WTC11 (cell line): Measurements from ENCODE around the gene SNRPB2.

Experiments used
- ATF1 ChIP-seq: sonication (generic); formaldehyde crosslinking; IDR thresholded peaks from 2 replicates; pipeline ENCODE4 v1.8.1; 2023; ENCODE audit warnings: mild to moderate bottlenecking, moderate library complexity, missing genetic modification reagents
- EMX1 ChIP-seq: fragments of 250-450 bp; sonication (Bioruptor Pico); IDR thresholded peaks from 2 replicates; pipeline ENCODE4 v1.8.0; 2021; ENCODE audit warnings: mild to moderate bottlenecking
- GRHL2 ChIP-seq: fragments of 250-450 bp; sonication (Bioruptor Pico); IDR thresholded peaks from 2 replicates; pipeline ENCODE4 v1.8.0; 2022; ENCODE audit warnings: mild to moderate bottlenecking, moderate library complexity; ENCODE audit not compliant: insufficient replicate concordance, severe bottlenecking
- SMAD3 ChIP-seq: sonication (generic); formaldehyde crosslinking; IDR thresholded peaks from 2 replicates; pipeline ENCODE4 v1.8.0; 2022; ENCODE audit warnings: missing genetic modification reagents, mild to moderate bottlenecking, borderline replicate concordance
- SMAD4 ChIP-seq: sonication (generic); formaldehyde crosslinking; IDR thresholded peaks from 2 replicates; pipeline ENCODE4 v1.8.0; 2022; ENCODE audit warnings: mild to moderate bottlenecking, missing genetic modification reagents
- TP53 ChIP-seq: sonication (generic); formaldehyde crosslinking; IDR thresholded peaks from 2 replicates; pipeline ENCODE4 v1.8.1; 2023; ENCODE audit warnings: mild to moderate bottlenecking, missing genetic modification reagents
- TF ChIP-seq, protein P1 (sequence below): fragments of 200-600 bp; IDR thresholded peaks from 2 replicates; pipeline ENCODE4 v1.8.0; 2022; ENCODE audit warnings: antibody characterized with exemption
- TF ChIP-seq, protein P2 (sequence below): sonication (generic); formaldehyde crosslinking; conservative IDR thresholded peaks from 2 replicates; pipeline ENCODE4 v1.8.1; 2023; ENCODE audit warnings: mild to moderate bottlenecking, low read depth, missing genetic modification reagents, moderate library complexity
- TF ChIP-seq, protein P3 (sequence below): sonication (generic); formaldehyde crosslinking; IDR thresholded peaks from 2 replicates; pipeline ENCODE4 v1.8.0; 2022; ENCODE audit warnings: missing genetic modification reagents
- TF ChIP-seq, protein P4 (sequence below): sonication (generic); formaldehyde crosslinking; conservative IDR thresholded peaks from 2 replicates; pipeline ENCODE4 v1.8.1; 2022; ENCODE audit warnings: mild to moderate bottlenecking, missing genetic modification reagents
- TF ChIP-seq, protein P5 (sequence below): sonication (generic); formaldehyde crosslinking; IDR thresholded peaks from 2 replicates; pipeline ENCODE4 v1.8.0; 2022; ENCODE audit warnings: mild to moderate bottlenecking, missing genetic modification reagents
- TF ChIP-seq, protein P6 (sequence below): sonication (generic); formaldehyde crosslinking; IDR thresholded peaks from 2 replicates; pipeline ENCODE4 v1.8.1; 2023; ENCODE audit warnings: mild to moderate bottlenecking, missing genetic modification reagents, moderate library complexity
- TF ChIP-seq, protein P7 (sequence below): sonication (generic); formaldehyde crosslinking; IDR thresholded peaks from 2 replicates; pipeline ENCODE4 v1.8.0; 2022; ENCODE audit warnings: mild to moderate bottlenecking, missing genetic modification reagents

DNA sequence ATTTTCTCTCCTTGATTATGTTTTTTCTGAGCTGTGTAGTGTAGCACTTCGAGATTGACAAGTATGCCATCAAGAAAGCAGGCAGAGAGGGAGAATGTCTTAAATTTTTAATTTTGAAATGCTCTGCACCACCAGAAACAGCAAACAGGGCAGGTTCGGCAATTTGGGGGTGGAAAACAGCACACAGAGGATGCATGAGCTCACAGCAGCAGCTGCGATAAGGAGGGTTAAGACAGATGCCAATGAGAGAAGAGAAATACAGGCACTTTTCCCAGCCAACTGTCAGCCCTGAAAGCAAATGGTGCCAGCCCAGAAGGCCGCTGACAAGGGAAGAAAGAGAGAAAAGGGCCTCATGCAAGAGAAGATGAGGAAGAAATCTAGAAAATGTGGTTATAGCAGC is 15.1 kb upstream of the SNRPB2 start:
- TF ChIP-seq GRHL2 (CRISPR knock-in tag), result no peak
- TF ChIP-seq, protein P1, sequence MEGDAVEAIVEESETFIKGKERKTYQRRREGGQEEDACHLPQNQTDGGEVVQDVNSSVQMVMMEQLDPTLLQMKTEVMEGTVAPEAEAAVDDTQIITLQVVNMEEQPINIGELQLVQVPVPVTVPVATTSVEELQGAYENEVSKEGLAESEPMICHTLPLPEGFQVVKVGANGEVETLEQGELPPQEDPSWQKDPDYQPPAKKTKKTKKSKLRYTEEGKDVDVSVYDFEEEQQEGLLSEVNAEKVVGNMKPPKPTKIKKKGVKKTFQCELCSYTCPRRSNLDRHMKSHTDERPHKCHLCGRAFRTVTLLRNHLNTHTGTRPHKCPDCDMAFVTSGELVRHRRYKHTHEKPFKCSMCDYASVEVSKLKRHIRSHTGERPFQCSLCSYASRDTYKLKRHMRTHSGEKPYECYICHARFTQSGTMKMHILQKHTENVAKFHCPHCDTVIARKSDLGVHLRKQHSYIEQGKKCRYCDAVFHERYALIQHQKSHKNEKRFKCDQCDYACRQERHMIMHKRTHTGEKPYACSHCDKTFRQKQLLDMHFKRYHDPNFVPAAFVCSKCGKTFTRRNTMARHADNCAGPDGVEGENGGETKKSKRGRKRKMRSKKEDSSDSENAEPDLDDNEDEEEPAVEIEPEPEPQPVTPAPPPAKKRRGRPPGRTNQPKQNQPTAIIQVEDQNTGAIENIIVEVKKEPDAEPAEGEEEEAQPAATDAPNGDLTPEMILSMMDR, result no peak
- no peak for TF ChIP-seq EMX1 (CRISPR knock-in tag)
- TF ChIP-seq ATF1, result no peak
- TF ChIP-seq, protein P2, sequence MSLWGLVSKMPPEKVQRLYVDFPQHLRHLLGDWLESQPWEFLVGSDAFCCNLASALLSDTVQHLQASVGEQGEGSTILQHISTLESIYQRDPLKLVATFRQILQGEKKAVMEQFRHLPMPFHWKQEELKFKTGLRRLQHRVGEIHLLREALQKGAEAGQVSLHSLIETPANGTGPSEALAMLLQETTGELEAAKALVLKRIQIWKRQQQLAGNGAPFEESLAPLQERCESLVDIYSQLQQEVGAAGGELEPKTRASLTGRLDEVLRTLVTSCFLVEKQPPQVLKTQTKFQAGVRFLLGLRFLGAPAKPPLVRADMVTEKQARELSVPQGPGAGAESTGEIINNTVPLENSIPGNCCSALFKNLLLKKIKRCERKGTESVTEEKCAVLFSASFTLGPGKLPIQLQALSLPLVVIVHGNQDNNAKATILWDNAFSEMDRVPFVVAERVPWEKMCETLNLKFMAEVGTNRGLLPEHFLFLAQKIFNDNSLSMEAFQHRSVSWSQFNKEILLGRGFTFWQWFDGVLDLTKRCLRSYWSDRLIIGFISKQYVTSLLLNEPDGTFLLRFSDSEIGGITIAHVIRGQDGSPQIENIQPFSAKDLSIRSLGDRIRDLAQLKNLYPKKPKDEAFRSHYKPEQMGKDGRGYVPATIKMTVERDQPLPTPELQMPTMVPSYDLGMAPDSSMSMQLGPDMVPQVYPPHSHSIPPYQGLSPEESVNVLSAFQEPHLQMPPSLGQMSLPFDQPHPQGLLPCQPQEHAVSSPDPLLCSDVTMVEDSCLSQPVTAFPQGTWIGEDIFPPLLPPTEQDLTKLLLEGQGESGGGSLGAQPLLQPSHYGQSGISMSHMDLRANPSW (CRISPR knock-in tag), result no peak
- no peak for TF ChIP-seq SMAD3 (CRISPR knock-in tag)
- TF ChIP-seq, protein P3, sequence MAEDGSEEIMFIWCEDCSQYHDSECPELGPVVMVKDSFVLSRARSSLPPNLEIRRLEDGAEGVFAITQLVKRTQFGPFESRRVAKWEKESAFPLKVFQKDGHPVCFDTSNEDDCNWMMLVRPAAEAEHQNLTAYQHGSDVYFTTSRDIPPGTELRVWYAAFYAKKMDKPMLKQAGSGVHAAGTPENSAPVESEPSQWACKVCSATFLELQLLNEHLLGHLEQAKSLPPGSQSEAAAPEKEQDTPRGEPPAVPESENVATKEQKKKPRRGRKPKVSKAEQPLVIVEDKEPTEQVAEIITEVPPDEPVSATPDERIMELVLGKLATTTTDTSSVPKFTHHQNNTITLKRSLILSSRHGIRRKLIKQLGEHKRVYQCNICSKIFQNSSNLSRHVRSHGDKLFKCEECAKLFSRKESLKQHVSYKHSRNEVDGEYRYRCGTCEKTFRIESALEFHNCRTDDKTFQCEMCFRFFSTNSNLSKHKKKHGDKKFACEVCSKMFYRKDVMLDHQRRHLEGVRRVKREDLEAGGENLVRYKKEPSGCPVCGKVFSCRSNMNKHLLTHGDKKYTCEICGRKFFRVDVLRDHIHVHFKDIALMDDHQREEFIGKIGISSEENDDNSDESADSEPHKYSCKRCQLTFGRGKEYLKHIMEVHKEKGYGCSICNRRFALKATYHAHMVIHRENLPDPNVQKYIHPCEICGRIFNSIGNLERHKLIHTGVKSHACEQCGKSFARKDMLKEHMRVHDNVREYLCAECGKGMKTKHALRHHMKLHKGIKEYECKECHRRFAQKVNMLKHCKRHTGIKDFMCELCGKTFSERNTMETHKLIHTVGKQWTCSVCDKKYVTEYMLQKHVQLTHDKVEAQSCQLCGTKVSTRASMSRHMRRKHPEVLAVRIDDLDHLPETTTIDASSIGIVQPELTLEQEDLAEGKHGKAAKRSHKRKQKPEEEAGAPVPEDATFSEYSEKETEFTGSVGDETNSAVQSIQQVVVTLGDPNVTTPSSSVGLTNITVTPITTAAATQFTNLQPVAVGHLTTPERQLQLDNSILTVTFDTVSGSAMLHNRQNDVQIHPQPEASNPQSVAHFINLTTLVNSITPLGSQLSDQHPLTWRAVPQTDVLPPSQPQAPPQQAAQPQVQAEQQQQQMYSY (CRISPR knock-in tag), result no peak
- no peak for TF ChIP-seq TP53 (CRISPR knock-in tag)
- TF ChIP-seq, protein P4, sequence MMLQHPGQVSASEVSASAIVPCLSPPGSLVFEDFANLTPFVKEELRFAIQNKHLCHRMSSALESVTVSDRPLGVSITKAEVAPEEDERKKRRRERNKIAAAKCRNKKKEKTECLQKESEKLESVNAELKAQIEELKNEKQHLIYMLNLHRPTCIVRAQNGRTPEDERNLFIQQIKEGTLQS (CRISPR knock-in tag), result no peak
- TF ChIP-seq, protein P5, sequence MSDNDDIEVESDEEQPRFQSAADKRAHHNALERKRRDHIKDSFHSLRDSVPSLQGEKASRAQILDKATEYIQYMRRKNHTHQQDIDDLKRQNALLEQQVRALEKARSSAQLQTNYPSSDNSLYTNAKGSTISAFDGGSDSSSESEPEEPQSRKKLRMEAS (CRISPR knock-in tag), result no peak
- TF ChIP-seq, protein P6, sequence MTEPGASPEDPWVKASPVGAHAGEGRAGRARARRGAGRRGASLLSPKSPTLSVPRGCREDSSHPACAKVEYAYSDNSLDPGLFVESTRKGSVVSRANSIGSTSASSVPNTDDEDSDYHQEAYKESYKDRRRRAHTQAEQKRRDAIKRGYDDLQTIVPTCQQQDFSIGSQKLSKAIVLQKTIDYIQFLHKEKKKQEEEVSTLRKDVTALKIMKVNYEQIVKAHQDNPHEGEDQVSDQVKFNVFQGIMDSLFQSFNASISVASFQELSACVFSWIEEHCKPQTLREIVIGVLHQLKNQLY, result no peak
- TF ChIP-seq SMAD4 (CRISPR knock-in tag), result no peak
- TF ChIP-seq, protein P7, sequence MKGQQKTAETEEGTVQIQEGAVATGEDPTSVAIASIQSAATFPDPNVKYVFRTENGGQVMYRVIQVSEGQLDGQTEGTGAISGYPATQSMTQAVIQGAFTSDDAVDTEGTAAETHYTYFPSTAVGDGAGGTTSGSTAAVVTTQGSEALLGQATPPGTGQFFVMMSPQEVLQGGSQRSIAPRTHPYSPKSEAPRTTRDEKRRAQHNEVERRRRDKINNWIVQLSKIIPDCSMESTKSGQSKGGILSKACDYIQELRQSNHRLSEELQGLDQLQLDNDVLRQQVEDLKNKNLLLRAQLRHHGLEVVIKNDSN, result no peak
